ENCODE data around the gene ZNF385B. TPM values are rescaled to one million over a fixed set of nuclear protein-coding genes. Genes with fewer than 3 reads are reported as not detected.

Gene ZNF385B
- total and polyA plus RNA-seq, 4 donors, result 3.0 to 7.2 (median 3.9) TPM

DNA sequence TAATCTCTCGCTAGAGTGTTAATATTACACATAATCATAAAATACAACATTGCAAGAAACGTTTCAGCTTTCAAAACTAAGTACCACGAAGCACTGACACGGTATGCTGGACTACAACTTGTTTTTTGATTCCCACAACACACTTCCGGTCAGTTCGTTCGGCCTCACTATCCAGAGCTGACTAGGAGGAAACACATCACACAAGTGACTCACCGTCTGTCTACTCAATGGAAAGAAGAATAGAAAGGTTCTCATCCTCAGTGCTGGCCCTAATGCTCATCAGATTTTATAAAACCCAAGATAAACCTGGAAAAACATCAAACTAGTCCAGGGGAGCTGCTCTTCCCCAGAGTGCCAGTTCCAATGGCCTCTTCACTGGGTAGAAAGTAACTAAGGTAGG is 42.9 kb downstream of the ZNF385B start:
- no peak for TF ChIP-seq HNF4A (conservative IDR thresholded peaks at IDR 0.05)
- TF ChIP-seq, protein P1, sequence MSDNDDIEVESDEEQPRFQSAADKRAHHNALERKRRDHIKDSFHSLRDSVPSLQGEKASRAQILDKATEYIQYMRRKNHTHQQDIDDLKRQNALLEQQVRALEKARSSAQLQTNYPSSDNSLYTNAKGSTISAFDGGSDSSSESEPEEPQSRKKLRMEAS (IDR thresholded peaks at IDR 0.05), result no peak
- no peak for TF ChIP-seq TAF1 (conservative IDR thresholded peaks at IDR 0.05)
- no peak for TF ChIP-seq NR2F2 (IDR thresholded peaks at IDR 0.05)
- TF ChIP-seq HNF4G (IDR thresholded peaks at IDR 0.05), result no peak
- TF ChIP-seq FOXA1 (IDR thresholded peaks at IDR 0.05), result no peak
- TF ChIP-seq GABPA (IDR thresholded peaks at IDR 0.05 in 1 of 2, conservative IDR thresholded peaks at IDR 0.05 in 1 of 2), result no peak
- TF ChIP-seq, protein P2, sequence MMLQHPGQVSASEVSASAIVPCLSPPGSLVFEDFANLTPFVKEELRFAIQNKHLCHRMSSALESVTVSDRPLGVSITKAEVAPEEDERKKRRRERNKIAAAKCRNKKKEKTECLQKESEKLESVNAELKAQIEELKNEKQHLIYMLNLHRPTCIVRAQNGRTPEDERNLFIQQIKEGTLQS (IDR thresholded peaks at IDR 0.05), result no peak
- TF ChIP-seq RXRA (IDR thresholded peaks at IDR 0.05), result no peak
- no peak for TF ChIP-seq RAD21 (IDR thresholded peaks at IDR 0.05)
- H3K4me3 ChIP-seq (ENCODE audit: low read depth in 1 of 3, low read length in 3 of 3), result no peak overlapping the region
- no peak overlapping the region for H3K27ac ChIP-seq (ENCODE audit: low read depth in 1 of 2, low read length in 2 of 2)
- no peaks in the 10 kb centered on the region for H3K9me3 ChIP-seq (ENCODE audit: control insufficient read depth in 4 of 4, low read length in 3 of 4)
- H3K27me3 ChIP-seq (ENCODE audit: control insufficient read depth in 4 of 4, insufficient read depth in 4 of 4, low read length in 3 of 4), result no peaks in the 10 kb centered on the region
- peaks cover 0 to 6% (median 0%) of the 10 kb centered on the region in 4 donors for H3K4me1 ChIP-seq (ENCODE audit: control insufficient read depth in 4 of 4, insufficient read depth in 4 of 4, low read length in 3 of 4)
- H3K36me3 ChIP-seq (ENCODE audit: control insufficient read depth in 4 of 4, insufficient read depth in 3 of 4, low read depth in 1 of 4, low read length in 3 of 4), result no peaks in the 10 kb centered on the region
- no peak for DNase-seq (ENCODE audit: low spot score)
- no peak overlapping the region for H3K9ac ChIP-seq (ENCODE audit: low read depth in 1 of 2, low read length in 2 of 2)
- WGBS, result 86% methylated on average over 8 of the region's 8 CpGs

DNA sequence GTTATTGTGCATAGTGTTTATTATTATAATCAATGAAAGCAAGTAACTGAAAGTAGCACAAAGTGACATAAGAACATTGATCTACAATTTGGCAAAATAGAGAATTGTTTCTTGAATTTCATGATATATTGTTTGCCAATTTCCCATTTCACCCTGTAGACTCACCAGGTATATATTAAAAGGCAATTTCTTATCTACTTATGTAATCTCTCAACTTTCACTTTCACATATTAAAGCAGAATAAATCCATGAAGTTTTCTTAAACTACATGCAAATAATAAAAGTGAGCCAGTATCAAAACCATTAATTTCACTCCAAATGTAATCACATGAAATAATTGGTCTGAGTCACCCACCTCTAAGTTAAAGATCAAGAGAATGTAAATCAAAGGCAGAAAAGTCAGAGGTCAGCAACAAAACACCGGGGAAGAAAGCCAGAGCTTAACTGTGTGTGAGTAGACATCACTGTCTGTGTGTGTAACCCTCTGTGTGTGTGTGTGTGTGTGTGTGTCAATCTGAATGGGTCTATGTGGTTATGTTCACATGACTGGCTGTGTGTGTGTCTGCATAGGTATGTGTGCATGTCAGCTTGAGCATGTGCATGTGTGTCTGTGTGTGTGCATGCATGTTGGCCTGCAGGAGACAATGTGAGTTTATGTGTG is 44.1 kb downstream of the ZNF385B start:
- H3K27ac ChIP-seq (ENCODE audit: low read depth in 1 of 2, low read length in 2 of 2), result peak overlapping the region in 1 of 2 donors; percentile 15
- 13% methylated on average over 1 of the region's 1 CpG for WGBS
- H3K36me3 ChIP-seq (ENCODE audit: control insufficient read depth in 4 of 4, insufficient read depth in 3 of 4, low read depth in 1 of 4, low read length in 3 of 4), result no peaks in the 10 kb centered on the region
- no peak for TF ChIP-seq FOXA2 (IDR thresholded peaks at IDR 0.05)
- TF ChIP-seq, protein P1 (IDR thresholded peaks at IDR 0.05), result no peak
- no peak for TF ChIP-seq RAD21 (IDR thresholded peaks at IDR 0.05)
- no peak for TF ChIP-seq RXRA (IDR thresholded peaks at IDR 0.05)
- no peak for TF ChIP-seq HNF4G (IDR thresholded peaks at IDR 0.05)
- no peak for TF ChIP-seq YY1 (IDR thresholded peaks at IDR 0.05)
- TF ChIP-seq JUND (IDR thresholded peaks at IDR 0.05), result no peak
- TF ChIP-seq, protein P2 (IDR thresholded peaks at IDR 0.05), result no peak
- TF ChIP-seq, protein P3, sequence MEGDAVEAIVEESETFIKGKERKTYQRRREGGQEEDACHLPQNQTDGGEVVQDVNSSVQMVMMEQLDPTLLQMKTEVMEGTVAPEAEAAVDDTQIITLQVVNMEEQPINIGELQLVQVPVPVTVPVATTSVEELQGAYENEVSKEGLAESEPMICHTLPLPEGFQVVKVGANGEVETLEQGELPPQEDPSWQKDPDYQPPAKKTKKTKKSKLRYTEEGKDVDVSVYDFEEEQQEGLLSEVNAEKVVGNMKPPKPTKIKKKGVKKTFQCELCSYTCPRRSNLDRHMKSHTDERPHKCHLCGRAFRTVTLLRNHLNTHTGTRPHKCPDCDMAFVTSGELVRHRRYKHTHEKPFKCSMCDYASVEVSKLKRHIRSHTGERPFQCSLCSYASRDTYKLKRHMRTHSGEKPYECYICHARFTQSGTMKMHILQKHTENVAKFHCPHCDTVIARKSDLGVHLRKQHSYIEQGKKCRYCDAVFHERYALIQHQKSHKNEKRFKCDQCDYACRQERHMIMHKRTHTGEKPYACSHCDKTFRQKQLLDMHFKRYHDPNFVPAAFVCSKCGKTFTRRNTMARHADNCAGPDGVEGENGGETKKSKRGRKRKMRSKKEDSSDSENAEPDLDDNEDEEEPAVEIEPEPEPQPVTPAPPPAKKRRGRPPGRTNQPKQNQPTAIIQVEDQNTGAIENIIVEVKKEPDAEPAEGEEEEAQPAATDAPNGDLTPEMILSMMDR (IDR thresholded peaks at IDR 0.05; ENCODE audit: low read depth, low read length, missing input control), result no peak
- TF ChIP-seq HNF4A (conservative IDR thresholded peaks at IDR 0.05), result no peak
- H3K4me1 ChIP-seq (ENCODE audit: control insufficient read depth in 4 of 4, insufficient read depth in 4 of 4, low read length in 3 of 4), result peaks cover 0 to 6% (median 0%) of the 10 kb centered on the region in 4 donors
- peak overlapping the region in 1 of 2 donors; percentile 39 for H3K9ac ChIP-seq (ENCODE audit: low read depth in 1 of 2, low read length in 2 of 2)
- no peaks in the 10 kb centered on the region for H3K27me3 ChIP-seq (ENCODE audit: control insufficient read depth in 4 of 4, insufficient read depth in 4 of 4, low read length in 3 of 4)
- H3K9me3 ChIP-seq (ENCODE audit: control insufficient read depth in 4 of 4, low read length in 3 of 4), result no peaks in the 10 kb centered on the region
- peak overlapping the region in 2 of 3 donors; percentile 25 to 62 for H3K4me3 ChIP-seq (ENCODE audit: low read depth in 1 of 3, low read length in 3 of 3)
- DNase-seq (ENCODE audit: low spot score), result no peak

DNA sequence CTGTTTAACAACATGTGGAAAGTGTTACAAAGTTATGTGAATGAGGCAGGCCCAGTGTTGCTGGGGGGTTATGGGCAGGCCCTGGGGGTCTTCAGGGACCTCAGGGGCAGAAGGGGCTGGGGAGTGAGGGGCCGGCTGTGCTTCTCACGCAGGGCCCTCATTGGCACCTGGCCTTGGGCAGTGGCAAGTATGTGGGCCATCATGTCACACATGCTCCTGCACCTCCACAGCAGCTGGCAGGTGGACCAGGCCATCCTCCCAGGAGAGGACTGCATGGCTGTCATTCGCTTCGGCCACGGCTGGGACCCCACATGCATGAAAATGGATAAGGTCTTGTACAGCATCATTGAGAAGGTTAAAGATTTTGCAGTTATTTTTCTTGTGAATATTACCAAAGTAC is 47.4 kb downstream of the ZNF385B start:
- Histone ChIP-seq H3K27me3 (ENCODE audit: control insufficient read depth in 4 of 4, insufficient read depth in 4 of 4, low read length in 3 of 4) (no peaks in the 10 kb centered on the region), H3K36me3 (ENCODE audit: control insufficient read depth in 4 of 4, insufficient read depth in 3 of 4, low read depth in 1 of 4, low read length in 3 of 4) (no peaks in the 10 kb centered on the region), H3K4me3 (ENCODE audit: low read depth in 1 of 3, low read length in 3 of 3) (no peak overlapping the region), H3K9me3 (ENCODE audit: control insufficient read depth in 4 of 4, low read length in 3 of 4) (no peaks in the 10 kb centered on the region), H3K9ac (ENCODE audit: low read depth in 1 of 2, low read length in 2 of 2) (no peak overlapping the region), H3K4me1 (ENCODE audit: control insufficient read depth in 4 of 4, insufficient read depth in 4 of 4, low read length in 3 of 4) (peaks cover 0 to 6% (median 0%) of the 10 kb centered on the region in 4 donors), H3K27ac (ENCODE audit: low read depth in 1 of 2, low read length in 2 of 2) (no peak overlapping the region)
- DNase-seq (ENCODE audit: low spot score), result no peak
- WGBS, result 96% methylated on average over 5 of the region's 5 CpGs
- TF ChIP-seq, protein P4, sequence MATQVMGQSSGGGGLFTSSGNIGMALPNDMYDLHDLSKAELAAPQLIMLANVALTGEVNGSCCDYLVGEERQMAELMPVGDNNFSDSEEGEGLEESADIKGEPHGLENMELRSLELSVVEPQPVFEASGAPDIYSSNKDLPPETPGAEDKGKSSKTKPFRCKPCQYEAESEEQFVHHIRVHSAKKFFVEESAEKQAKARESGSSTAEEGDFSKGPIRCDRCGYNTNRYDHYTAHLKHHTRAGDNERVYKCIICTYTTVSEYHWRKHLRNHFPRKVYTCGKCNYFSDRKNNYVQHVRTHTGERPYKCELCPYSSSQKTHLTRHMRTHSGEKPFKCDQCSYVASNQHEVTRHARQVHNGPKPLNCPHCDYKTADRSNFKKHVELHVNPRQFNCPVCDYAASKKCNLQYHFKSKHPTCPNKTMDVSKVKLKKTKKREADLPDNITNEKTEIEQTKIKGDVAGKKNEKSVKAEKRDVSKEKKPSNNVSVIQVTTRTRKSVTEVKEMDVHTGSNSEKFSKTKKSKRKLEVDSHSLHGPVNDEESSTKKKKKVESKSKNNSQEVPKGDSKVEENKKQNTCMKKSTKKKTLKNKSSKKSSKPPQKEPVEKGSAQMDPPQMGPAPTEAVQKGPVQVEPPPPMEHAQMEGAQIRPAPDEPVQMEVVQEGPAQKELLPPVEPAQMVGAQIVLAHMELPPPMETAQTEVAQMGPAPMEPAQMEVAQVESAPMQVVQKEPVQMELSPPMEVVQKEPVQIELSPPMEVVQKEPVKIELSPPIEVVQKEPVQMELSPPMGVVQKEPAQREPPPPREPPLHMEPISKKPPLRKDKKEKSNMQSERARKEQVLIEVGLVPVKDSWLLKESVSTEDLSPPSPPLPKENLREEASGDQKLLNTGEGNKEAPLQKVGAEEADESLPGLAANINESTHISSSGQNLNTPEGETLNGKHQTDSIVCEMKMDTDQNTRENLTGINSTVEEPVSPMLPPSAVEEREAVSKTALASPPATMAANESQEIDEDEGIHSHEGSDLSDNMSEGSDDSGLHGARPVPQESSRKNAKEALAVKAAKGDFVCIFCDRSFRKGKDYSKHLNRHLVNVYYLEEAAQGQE (IDR thresholded peaks at IDR 0.05), result no peak
- TF ChIP-seq RAD21 (IDR thresholded peaks at IDR 0.05) (no peak), HNF4G (IDR thresholded peaks at IDR 0.05) (no peak), TAF1 (conservative IDR thresholded peaks at IDR 0.05) (no peak), FOXA2 (IDR thresholded peaks at IDR 0.05) (no peak), JUND (IDR thresholded peaks at IDR 0.05) (no peak), RXRA (IDR thresholded peaks at IDR 0.05) (no peak), FOXA1 (IDR thresholded peaks at IDR 0.05) (no peak), GABPA (IDR thresholded peaks at IDR 0.05 in 1 of 2, conservative IDR thresholded peaks at IDR 0.05 in 1 of 2) (no peak)
- TF ChIP-seq, protein P5, sequence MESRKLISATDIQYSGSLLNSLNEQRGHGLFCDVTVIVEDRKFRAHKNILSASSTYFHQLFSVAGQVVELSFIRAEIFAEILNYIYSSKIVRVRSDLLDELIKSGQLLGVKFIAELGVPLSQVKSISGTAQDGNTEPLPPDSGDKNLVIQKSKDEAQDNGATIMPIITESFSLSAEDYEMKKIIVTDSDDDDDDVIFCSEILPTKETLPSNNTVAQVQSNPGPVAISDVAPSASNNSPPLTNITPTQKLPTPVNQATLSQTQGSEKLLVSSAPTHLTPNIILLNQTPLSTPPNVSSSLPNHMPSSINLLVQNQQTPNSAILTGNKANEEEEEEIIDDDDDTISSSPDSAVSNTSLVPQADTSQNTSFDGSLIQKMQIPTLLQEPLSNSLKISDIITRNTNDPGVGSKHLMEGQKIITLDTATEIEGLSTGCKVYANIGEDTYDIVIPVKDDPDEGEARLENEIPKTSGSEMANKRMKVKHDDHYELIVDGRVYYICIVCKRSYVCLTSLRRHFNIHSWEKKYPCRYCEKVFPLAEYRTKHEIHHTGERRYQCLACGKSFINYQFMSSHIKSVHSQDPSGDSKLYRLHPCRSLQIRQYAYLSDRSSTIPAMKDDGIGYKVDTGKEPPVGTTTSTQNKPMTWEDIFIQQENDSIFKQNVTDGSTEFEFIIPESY (IDR thresholded peaks at IDR 0.05), result no peak
- TF ChIP-seq, protein P2 (IDR thresholded peaks at IDR 0.05), result no peak
